Calu3 (cell line): ENCODE data around the gene SUCLA2. TPM values are rescaled to one million over a fixed set of nuclear protein-coding genes. Genes with fewer than 3 reads are reported as not detected.

ENCODE experiments used
- BruUV-seq: library from RNA; stranded (reverse); fragments of 400-500 nt; replicated peaks from 2 replicates; lab custom pipeline; 2021; lab: Mats Ljungman, UMichigan
- CTCF ChIA-PET: fragments of 300-600 bp; sonication (Branson Sonifier 250); formaldehyde crosslinking; loops from one replicate; lab custom pipeline; 2022; ENCODE audit warnings: antibody characterized with exemption; lab: Charles Lee
- DNase-seq: peaks from one replicate; pipeline ENCODE4 v3.0.0; 2022
- H3K27ac Mint-ChIP-seq: one replicate; pipeline ENCODE4 v1.8.0; 2022; ENCODE audit warnings: mixed read lengths; ENCODE audit not compliant: unreplicated experiment
- H3K27me3 Mint-ChIP-seq: one replicate; pipeline ENCODE4 v1.8.0; 2022; ENCODE audit warnings: mixed read lengths; ENCODE audit not compliant: unreplicated experiment
- H3K36me3 Mint-ChIP-seq: one replicate; pipeline ENCODE4 v1.8.0; 2022; ENCODE audit warnings: mild to moderate bottlenecking, moderate library complexity, mixed read lengths; ENCODE audit not compliant: insufficient read depth, unreplicated experiment
- H3K4me1 Mint-ChIP-seq: one replicate; pipeline ENCODE4 v1.8.0; 2022; ENCODE audit warnings: mild to moderate bottlenecking, low read depth, mixed read lengths; ENCODE audit not compliant: unreplicated experiment
- H3K4me3 Mint-ChIP-seq: one replicate; pipeline ENCODE4 v1.8.0; 2022; ENCODE audit warnings: mild to moderate bottlenecking, low read depth, moderate library complexity, mixed read lengths; ENCODE audit not compliant: unreplicated experiment
- H3K9me3 Mint-ChIP-seq: one replicate; pipeline ENCODE4 v1.8.0; 2022; ENCODE audit warnings: low read depth, mixed read lengths; ENCODE audit not compliant: unreplicated experiment
- CTCF ChIP-seq: fragments of 200-600 bp; IDR thresholded peaks from one replicate; pipeline ENCODE4 v1.8.0; 2022; ENCODE audit warnings: antibody characterized with exemption; ENCODE audit not compliant: unreplicated experiment
- intact Hi-C: fragments of 100-400 bp; cut with micrococcal nuclease; formaldehyde crosslinking; loops from one replicate; pipeline ENCODE4 v1.10.0; 2022; ENCODE audit not compliant: unreplicated experiment
- total RNA-seq: library from RNA; stranded (reverse); gene quantifications from 2 replicates; pipeline ENCODE4 v1.2.3, GENCODE V29; 2022

SUCLA2 gene
- total RNA-seq, 1 experiment from 2014 or later = 36.7 TPM

DNA sequence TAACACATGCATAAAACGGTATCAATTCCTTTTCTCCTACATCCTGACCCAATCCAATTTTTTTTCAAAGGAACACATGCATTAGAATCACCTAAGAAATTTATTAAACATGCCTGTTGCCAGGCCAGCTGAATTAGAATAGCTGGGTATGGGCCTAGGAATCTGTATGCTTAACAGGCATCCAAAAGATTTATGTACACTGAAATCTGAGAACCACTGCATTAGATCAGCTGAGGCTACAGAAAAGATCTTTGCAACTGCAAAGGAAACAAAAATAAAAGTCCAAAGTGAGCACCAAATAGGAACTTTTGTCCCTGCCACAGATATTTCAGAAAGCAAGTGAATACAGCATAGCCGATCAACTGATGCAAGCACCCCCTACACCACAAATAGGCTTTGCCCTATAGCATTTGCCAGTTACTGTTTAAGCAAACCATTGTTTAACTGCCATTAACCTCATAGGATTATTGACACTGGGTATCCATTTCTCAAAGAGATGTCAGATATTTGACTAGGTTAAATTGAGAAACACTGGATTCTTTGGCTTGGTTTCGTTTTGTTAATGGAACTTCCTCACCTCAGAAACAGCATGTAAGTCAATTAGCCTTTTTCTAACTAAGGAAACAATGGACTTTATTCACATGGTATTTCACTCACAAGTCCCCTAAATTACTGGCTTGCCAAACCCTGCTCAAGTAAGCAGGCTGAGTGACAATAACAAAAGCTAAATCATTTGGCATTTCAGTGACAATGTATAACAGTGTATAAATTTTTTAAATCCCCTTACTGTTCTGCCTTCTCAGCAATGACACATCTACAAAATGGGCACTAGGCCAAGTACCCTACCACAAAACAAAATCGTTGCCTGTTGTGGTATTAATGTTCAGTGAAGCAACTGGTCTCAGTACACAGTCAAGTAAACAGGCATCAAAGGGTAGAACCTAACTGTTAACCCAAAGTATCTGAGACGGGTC, 67.8 kb downstream of the SUCLA2 start:
- Mint-ChIP-seq H3K9me3 (no peaks in the 10 kb centered on the region), H3K36me3 (no peaks in the 10 kb centered on the region), H3K27ac (no peak overlapping the region), H3K27me3 (no peaks in the 10 kb centered on the region), H3K4me1 (no peaks in the 10 kb centered on the region), H3K4me3 (no peak overlapping the region)
- no TSS peak for BruUV-seq
- intact Hi-C loops = no loop called here
- TF ChIP-seq CTCF = no peak
- no peak for DNase-seq
- CTCF ChIA-PET = no interaction called here

DNA sequence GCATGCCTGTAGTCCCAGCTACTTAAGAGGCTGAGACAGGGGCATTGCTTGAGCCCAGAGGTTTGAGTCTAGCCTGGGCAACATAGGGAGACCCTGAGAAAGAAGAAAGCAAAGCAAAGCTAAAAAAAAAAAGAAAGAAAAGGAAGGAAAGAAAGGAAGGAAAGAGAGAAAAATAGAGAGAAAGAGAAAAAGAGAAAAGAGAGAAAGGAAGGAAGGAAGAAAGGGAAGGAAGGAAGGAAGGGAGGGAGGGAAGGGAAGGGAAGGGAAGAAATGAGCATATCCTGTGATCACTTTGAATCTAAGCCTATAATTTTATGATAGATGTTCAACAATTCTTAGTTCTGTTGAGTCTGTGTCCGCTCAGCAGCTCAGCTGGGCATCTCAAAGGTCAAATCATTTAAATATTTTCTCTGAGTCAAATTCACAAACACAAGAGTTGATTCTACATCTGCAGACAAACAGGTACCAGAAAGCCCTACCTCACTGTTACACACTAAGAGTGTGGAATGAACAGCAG, 70.4 kb downstream of the SUCLA2 start:
- no peak overlapping the region for H3K4me3 Mint-ChIP-seq
- H3K36me3 Mint-ChIP-seq = no peaks in the 10 kb centered on the region
- no peaks in the 10 kb centered on the region for H3K27me3 Mint-ChIP-seq
- no peaks in the 10 kb centered on the region for H3K4me1 Mint-ChIP-seq
- no TSS peak for BruUV-seq
- DNase-seq = no peak
- CTCF ChIA-PET = interaction anchor here (0.6 kb wide), 1 partner anchor 116 kb away, joined by 14 read pairs; no protein-coding TSS in a partner anchor
- intact Hi-C loops = no loop called here
- no peak overlapping the region for H3K27ac Mint-ChIP-seq
- no peak for TF ChIP-seq CTCF
- no peaks in the 10 kb centered on the region for H3K9me3 Mint-ChIP-seq

DNA sequence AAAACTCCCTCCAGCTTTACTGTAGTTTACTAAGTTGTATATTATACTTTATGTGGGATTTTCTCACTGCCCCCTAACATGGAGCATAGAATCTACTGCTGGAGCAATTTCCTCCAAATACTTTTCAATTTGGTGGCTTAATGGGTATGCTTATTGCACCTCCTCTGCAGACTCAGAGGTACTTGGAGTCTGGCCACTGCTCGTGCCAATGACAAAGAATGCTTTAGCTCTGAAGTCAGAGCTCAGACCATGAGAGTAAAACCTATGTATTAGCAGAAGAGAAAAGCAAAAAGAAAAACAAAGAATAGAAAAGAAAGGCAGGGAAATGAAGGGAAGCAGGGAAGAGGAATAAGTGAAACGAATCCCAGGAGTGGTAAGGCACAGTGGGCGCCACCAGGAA, 71.9 kb downstream of the SUCLA2 start:
- no peak for TF ChIP-seq CTCF
- H3K4me3 Mint-ChIP-seq = no peak overlapping the region
- DNase-seq = no peak
- H3K27me3 Mint-ChIP-seq = no peaks in the 10 kb centered on the region
- no peaks in the 10 kb centered on the region for H3K36me3 Mint-ChIP-seq
- H3K27ac Mint-ChIP-seq = no peak overlapping the region
- no TSS peak for BruUV-seq
- no peaks in the 10 kb centered on the region for H3K9me3 Mint-ChIP-seq
- CTCF ChIA-PET = no interaction called here
- H3K4me1 Mint-ChIP-seq = no peaks in the 10 kb centered on the region
- intact Hi-C loops = no loop called here

GRCh38 chr13:47917022-47917574, 84.0 kb downstream of the SUCLA2 start:
- no peaks in the 10 kb centered on the region for H3K9me3 Mint-ChIP-seq
- BruUV-seq = no TSS peak
- no peak overlapping the region for H3K27ac Mint-ChIP-seq
- CTCF ChIA-PET = interaction anchor here (0.5 kb wide), 1 partner anchor 62 kb away, joined by 4 read pairs; no protein-coding TSS in a partner anchor
- no peak for TF ChIP-seq CTCF
- no peak overlapping the region for H3K4me3 Mint-ChIP-seq
- H3K27me3 Mint-ChIP-seq = no peaks in the 10 kb centered on the region
- no peak for DNase-seq
- intact Hi-C loops = no loop called here
- no peaks in the 10 kb centered on the region for H3K36me3 Mint-ChIP-seq
- no peaks in the 10 kb centered on the region for H3K4me1 Mint-ChIP-seq
